Ishikawa (cell line): ENCODE results near the gene ENPEP.

ENCODE experiments used
- EP300 ChIP-seq: IDR thresholded peaks from 2 replicates; pipeline ENCODE4 v1.6.1; 2012; ENCODE audit warnings: borderline replicate concordance
- FOXM1 ChIP-seq: IDR thresholded peaks from 2 replicates; pipeline ENCODE4 v1.6.1; 2012; ENCODE audit warnings: low read depth, borderline replicate concordance
- MAX ChIP-seq: IDR thresholded peaks from 2 replicates; pipeline ENCODE4 v1.6.1; 2012
- YY1 ChIP-seq: IDR thresholded peaks from 2 replicates; pipeline ENCODE4 v1.6.1; 2012; ENCODE audit warnings: low read depth

GRCh38 chr4:110504084-110504435, 28.1 kb downstream of the ENPEP start:
- TF ChIP-seq EP300: no peak
- no peak for TF ChIP-seq MAX
- TF ChIP-seq FOXM1: no peak
- no peak for TF ChIP-seq YY1
